Motor neuron (in vitro differentiated cells): ENCODE results near the gene NOTO. TPM values are rescaled to one million over a fixed set of nuclear protein-coding genes. Genes with fewer than 3 reads are reported as not detected.

Source experiments
- ATAC-seq, 8 experiments: fragments of 200-7000 bp; cut with Tn5 transposase; replicated peaks in 6 of 8; 2 replicates each; pipeline ENCODE4 v1.8.0; 2021; ENCODE audit warnings: mild to moderate bottlenecking in 8 of 8, moderate library complexity in 8 of 8
- H3K27ac ChIP-seq, 2 donors: fragments of 250-450 bp; sonication (Bioruptor Pico); 2 replicates each; pipeline ENCODE4 v1.9.0; 2021; ENCODE audit warnings: antibody characterized with exemption in 2 of 2, mild to moderate bottlenecking in 2 of 2, moderate library complexity in 1 of 2
- H3K4me1 ChIP-seq, 2 donors: fragments of 250-450 bp; sonication (Bioruptor Pico); replicated peaks in 1 of 2; 2 replicates each; pipeline ENCODE4 v1.6.1; 2021; ENCODE audit warnings: antibody characterized with exemption in 2 of 2, mild to moderate bottlenecking in 2 of 2, moderate library complexity in 1 of 2
- H3K4me3 ChIP-seq, 5 donors: fragments of 250-450 bp; sonication (Bioruptor Pico); 2 replicates each; pipeline ENCODE4 v1.9.0; 2021; ENCODE audit warnings: antibody characterized with exemption in 5 of 5, mild to moderate bottlenecking in 5 of 5, moderate library complexity in 4 of 5
- WGBS, 10 experiments: fragments of 450-650 bp; shearing (Covaris generic); methylation state at CpG; one replicate each; pipeline ENCODE4 v1.0.0; 2022; 5-methylcytosine and 5-hydroxymethylcytosine counted together
- in situ Hi-C, 9 experiments: fragments of 400-800 bp; cut with MboI; loops; one replicate each; pipeline ENCODE4 v1.15.0; 2021; ENCODE audit warnings: low sequenced_read_pairs in 9 of 9, low pct_unique_long_range_greater_than_20kb in 2 of 9; ENCODE audit not compliant: unreplicated experiment in 9 of 9
- total RNA-seq, 8 experiments: library from RNA; unstranded; fragments of 300-600 nt; gene quantifications; 2 replicates each; pipeline versions ENCODE4 v1.2.3 to v1.2.4, GENCODE V29; 2022

NOTO gene
- total RNA-seq, 8 experiments from 2014 or later = 0.13 to 0.70 (median 0.16) TPM; not detected in 1

GRCh38 chr2:73244580-73244979 lies 42.2 kb downstream of the NOTO start:
- ATAC-seq = no peak
- Histone ChIP-seq H3K4me3 (no peak overlapping the region), H3K27ac (no peak overlapping the region), H3K4me1 (no peaks in the 10 kb centered on the region)
- in situ Hi-C loops = no loop called here
- 92 to 100% (median 100%) methylated on average over 1 to 3 of the region's 3 CpGs; no CpG with 5 or more reads in 4 of the 10 experiments for WGBS, 10 experiments

GRCh38 chr2:73246850-73247249 lies 44.5 kb downstream of the NOTO start:
- no peak overlapping the region for H3K4me3 ChIP-seq
- in situ Hi-C loops = no loop called here
- H3K27ac ChIP-seq = no peak overlapping the region
- no peak for ATAC-seq
- H3K4me1 ChIP-seq = no peaks in the 10 kb centered on the region
- WGBS, 10 experiments = 57 to 100% (median 81%) methylated on average over 1 to 3 of the region's 3 CpGs; no CpG with 5 or more reads in 3 of the 10 experiments

GRCh38 chr2:73249636-73250035 lies 47.3 kb downstream of the NOTO start:
- in situ Hi-C loops = no loop called here
- no peak overlapping the region for H3K4me3 ChIP-seq
- no peaks in the 10 kb centered on the region for H3K4me1 ChIP-seq
- 35 to 100% (median 78%) methylated on average over 2 to 7 of the region's 9 CpGs; no CpG with 5 or more reads in 6 of the 10 experiments for WGBS, 10 experiments
- no peak for ATAC-seq
- H3K27ac ChIP-seq = no peak overlapping the region

GRCh38 chr2:73250872-73251846 lies 48.8 kb downstream of the NOTO start:
- WGBS, 10 experiments = 40 to 100% (median 86%) methylated on average over 1 to 10 of the region's 17 CpGs; no CpG with 5 or more reads in 3 of the 10 experiments
- H3K4me3 ChIP-seq = no peak overlapping the region
- H3K27ac ChIP-seq = no peak overlapping the region
- in situ Hi-C loops = no loop called here
- no peaks in the 10 kb centered on the region for H3K4me1 ChIP-seq
- no peak for ATAC-seq

GRCh38 chr2:73252238-73253027 lies 50.1 kb downstream of the NOTO start:
- WGBS, 10 experiments = 60 to 98% (median 94%) methylated on average over 1 to 13 of the region's 17 CpGs; no CpG with 5 or more reads in 2 of the 10 experiments
- no peaks in the 10 kb centered on the region for H3K4me1 ChIP-seq
- no peak for ATAC-seq
- H3K27ac ChIP-seq = no peak overlapping the region
- no peak overlapping the region for H3K4me3 ChIP-seq
- in situ Hi-C loops = no loop called here

- in situ Hi-C loops = no loop called here
- H3K4me3 ChIP-seq = no peak overlapping the region
- ATAC-seq = peak in 5 of 8 experiments; percentile 12 to 67 (median 29)
- WGBS, 10 experiments = 0 to 100% (median 54%) methylated on average over 1 to 2 of the region's 2 CpGs; no CpG with 5 or more reads in 4 of the 10 experiments
- no peaks in the 10 kb centered on the region for H3K4me1 ChIP-seq
- no peak overlapping the region for H3K27ac ChIP-seq
Measured at GRCh38 chr2:73253400-73253799, 51.0 kb downstream of the NOTO start.

GRCh38 chr2:73253901-73254300 lies 51.5 kb downstream of the NOTO start:
- Histone ChIP-seq H3K4me3 (no peak overlapping the region), H3K4me1 (no peaks in the 10 kb centered on the region), H3K27ac (no peak overlapping the region)
- in situ Hi-C loops = no loop called here
- 33 to 100% (median 88%) methylated on average over 1 to 3 of the region's 3 CpGs; no CpG with 5 or more reads in 3 of the 10 experiments for WGBS, 10 experiments
- ATAC-seq = no peak

- no peak for ATAC-seq
- in situ Hi-C loops = no loop called here
- WGBS, 10 experiments = 96 to 100% (median 98%) methylated on average over 3 to 6 of the region's 7 CpGs; no CpG with 5 or more reads in 5 of the 10 experiments
Measured at GRCh38 chr2:73254343-73255006, 52.1 kb downstream of the NOTO start.

GRCh38 chr2:73255007-73255644 lies 52.8 kb downstream of the NOTO start:
- Histone ChIP-seq H3K4me1 (no peaks in the 10 kb centered on the region), H3K4me3 (no peak overlapping the region), H3K27ac (no peak overlapping the region)
- in situ Hi-C loops = no loop called here
- no peak for ATAC-seq
- WGBS, 10 experiments = 50 to 100% (median 83%) methylated on average over 1 to 3 of the region's 4 CpGs; no CpG with 5 or more reads in 5 of the 10 experiments

More at GRCh38 chr2:73254343-73255006, 52.1 kb downstream of the NOTO start:
- Histone ChIP-seq H3K27ac (no peak overlapping the region), H3K4me1 (no peaks in the 10 kb centered on the region), H3K4me3 (no peak overlapping the region)

GRCh38 chr2:73255907-73256617 lies 53.7 kb downstream of the NOTO start:
- 20 to 86% (median 52%) methylated on average over 1 to 3 of the region's 5 CpGs; no CpG with 5 or more reads in 4 of the 10 experiments for WGBS, 10 experiments
- no peak overlapping the region for H3K27ac ChIP-seq
- in situ Hi-C loops = no loop called here
- ATAC-seq = peak in 1 of 8 experiments; percentile 15
- no peaks in the 10 kb centered on the region for H3K4me1 ChIP-seq
- H3K4me3 ChIP-seq = no peak overlapping the region

GRCh38 chr2:73256618-73256922 lies 54.2 kb downstream of the NOTO start:
- peak in 1 of 8 experiments; percentile 13 for ATAC-seq
- no peak overlapping the region for H3K4me3 ChIP-seq
- no peaks in the 10 kb centered on the region for H3K4me1 ChIP-seq
- 29 to 60% methylated on average over 1 of the region's 1 CpG; no CpG with 5 or more reads in 8 of the 10 experiments for WGBS, 10 experiments
- in situ Hi-C loops = no loop called here
- no peak overlapping the region for H3K27ac ChIP-seq

- 80% methylated on average over 1 of the region's 2 CpGs; no CpG with 5 or more reads in 9 of the 10 experiments for WGBS, 10 experiments
- Histone ChIP-seq H3K27ac (no peak overlapping the region), H3K4me1 (no peaks in the 10 kb centered on the region), H3K4me3 (no peak overlapping the region)
- in situ Hi-C loops = no loop called here
- ATAC-seq = peak in 1 of 8 experiments; percentile 3
Measured at GRCh38 chr2:73257021-73257420, 54.6 kb downstream of the NOTO start.
